Activated naive CD8-positive, alpha-beta T cell treated with anti-CD3 and anti-CD28 coated beads, Interleukin-2, amount 50 U/mL, for 16 hours (primary cell): ENCODE measurements around the gene PMPCA.
"Not testable (repeated sequence)": the region's sequence is repeated elsewhere in the genome, so short reads cannot be mapped to it uniquely, and the experiment has no call there.

ENCODE experiments used
- DNase-seq: peaks from one replicate; pipeline ENCODE4 v3.0.0-alpha.2; 2020; ENCODE audit warnings: low read depth, low spot score

PMPCA gene

DNA sequence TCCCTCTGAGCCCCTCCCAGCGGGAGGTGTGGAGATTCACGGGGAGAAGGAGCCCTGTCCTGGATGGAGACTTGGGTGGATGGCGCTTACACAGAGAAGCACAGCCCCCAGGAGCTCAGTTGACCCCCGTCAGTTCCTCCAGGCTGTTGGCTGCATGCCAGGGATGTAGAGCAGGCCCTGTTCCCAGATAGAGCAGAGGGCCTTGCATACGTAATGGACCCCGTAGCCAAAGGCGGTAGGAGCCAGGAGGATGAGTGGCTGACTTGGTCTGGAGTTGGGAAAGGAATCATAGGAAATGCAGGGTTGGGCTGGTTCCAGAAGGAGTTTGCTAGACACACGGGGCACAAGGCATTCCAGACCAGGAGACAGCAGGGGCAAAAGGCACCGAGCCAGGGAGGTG, 2.5 kb downstream of the PMPCA start:
- no peak for DNase-seq

DNA sequence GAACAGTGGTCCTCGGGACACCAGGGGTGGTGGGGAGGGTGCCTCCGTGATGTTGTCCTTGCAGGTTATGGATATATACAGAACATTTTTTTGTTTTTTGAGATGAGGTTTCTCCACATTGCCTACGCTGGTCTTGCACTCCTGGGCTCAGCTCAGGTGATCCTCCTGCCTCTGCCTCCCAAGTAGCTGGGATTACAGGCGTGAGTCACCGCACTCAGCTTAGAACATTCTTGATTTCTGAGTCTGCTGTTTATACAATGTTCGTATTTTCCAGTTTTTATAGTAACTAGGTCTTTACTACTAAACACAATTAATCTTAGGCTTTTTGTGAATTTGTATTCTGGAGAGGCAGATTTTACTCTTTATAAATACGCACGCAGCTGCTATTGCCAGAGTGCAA, 6.0 kb downstream of the PMPCA start:
- no peak for DNase-seq

DNA sequence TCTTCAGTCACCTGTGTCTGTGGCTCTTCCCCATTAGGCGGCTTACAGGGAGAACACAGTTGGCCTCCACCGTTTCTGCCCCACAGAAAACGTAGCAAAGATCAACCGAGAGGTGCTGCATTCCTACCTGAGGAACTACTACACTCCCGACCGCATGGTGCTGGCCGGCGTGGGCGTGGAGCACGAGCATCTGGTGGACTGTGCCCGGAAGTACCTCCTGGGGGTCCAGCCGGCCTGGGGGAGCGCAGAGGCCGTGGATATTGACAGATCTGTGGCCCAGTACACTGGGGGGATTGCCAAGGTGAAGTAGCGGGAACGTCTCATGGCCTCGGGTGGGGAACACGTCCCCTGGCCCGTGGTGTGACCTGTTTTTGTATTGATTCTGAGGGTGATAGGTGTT, 6.5 kb downstream of the PMPCA start:
- no peak for DNase-seq

DNA sequence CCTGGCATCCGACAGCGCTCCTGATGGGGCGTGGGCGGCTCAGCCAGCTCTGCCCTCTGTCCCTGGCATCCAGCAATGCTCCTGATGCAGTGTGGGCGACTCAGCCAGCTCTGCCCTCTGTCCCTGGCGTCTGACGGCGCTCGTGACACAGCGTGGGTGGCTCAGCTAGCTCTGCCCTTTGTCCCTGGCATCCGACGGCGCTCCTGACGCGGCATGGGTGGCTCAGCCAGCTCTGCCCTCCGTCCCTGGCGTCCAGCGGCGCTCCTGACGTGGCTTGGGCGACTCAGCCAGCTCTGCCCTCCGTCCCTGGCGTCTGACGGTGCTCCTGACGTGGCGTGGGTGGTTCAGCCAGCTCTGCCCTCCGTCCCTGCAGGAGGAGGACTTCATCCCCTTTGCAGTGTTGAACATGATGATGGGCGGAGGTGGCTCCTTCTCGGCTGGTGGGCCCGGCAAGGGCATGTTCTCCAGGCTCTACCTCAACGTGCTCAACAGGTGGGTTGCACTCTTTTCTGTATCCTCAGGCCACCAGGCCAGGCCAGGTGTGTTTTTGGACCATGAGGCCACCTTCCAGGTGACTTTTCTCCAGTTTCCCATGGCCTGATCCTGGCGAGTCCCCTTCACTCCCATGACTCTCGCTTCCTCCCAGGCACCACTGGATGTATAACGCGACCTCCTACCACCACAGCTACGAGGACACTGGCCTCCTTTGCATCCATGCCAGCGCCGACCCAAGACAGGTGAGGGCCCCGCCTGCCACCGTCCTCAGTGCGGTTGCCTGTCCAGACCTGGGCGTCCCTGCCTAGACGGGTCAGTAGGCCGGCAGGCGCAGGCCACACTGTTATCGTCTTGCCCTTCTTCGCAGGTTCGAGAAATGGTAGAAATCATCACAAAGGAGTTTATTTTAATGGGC, 8.0 kb downstream of the PMPCA start:
- no peak for DNase-seq

DNA sequence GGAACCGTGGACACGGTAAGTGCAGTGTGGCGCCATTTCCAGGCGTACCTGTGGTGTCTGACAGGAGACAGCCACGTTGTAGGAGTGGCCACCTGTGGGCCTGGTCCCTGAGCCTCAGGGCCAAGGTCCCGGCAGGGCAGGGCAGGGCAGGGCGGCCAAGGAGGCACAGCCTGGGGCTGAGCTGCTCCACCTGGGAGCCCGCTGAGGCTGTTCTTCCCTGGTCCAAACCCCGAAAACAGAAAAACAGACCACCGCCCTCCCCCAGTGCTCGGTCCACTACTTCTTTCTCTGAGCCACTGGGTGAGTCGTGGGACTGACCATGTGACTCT, 8.6 kb downstream of the PMPCA start:
- DNase-seq: no peak

DNA sequence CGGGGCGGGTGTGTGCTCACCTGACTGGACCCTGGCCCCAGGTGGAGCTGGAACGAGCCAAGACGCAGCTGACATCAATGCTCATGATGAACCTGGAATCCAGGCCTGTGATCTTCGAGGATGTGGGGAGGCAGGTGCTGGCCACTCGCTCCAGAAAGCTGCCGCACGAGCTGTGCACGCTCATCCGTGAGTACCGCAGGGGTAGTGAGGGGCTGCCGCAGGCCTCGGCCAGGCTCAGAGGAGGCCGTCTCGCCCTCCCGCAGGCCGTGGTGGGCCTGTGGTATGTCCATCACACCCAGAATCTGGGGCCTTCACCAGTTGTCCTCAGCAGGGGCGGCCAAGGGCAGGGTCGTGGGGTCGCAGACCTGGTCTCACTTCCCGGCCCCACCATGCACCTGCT, 11.3 kb downstream of the PMPCA start:
- no peak for DNase-seq

DNA sequence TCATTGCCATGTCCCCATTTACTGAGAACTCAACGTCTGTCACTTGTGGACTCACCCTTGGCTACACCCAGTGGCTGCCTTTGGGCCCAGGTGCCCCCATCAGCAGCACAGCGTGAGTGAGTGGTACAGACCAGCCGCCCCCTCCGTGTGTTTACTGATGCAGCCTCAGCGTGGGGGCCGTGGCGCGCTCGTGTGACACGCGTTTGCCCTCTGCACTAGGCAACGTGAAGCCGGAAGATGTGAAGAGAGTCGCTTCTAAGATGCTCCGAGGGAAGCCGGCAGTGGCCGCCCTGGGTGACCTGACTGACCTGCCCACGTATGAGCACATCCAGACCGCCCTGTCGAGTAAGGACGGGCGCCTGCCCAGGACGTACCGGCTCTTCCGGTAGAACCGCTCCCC, 12.4 kb downstream of the PMPCA start:
- DNase-seq: no peak

DNA sequence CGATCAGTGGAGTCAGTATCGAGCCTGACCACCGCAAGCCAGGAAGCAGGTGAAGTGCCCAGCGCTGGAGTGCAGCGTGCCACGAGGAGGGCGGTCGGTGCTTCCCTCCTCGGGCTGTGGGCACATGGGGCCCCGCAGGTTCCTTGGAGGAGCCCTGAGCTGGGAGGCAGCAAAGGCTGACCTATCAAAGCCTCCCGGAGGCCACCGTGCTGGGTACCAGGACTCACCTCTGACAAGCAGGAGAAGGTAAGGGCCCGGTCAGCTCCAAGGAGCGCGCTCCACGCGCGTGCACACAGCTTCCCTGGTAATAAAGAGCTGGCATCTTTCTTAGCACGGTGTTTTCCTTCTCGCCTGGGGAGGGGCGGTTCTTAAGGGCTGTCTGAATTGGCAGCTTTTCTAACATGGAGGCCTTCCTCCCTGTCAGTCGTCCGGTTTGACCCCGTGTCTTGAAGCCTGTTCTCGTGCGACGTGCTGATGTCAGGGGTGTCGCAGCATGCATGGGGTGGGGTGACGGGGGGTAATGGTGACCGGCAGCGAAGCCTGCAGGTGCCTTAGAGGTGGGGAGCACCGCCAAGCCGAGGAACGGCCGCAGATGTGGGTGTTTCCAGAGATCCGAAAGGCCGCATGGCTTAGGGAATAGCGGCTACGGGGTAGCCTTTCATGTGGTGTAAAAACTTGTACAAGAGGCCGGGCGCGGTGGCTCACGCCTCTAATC, 13.1 kb downstream of the PMPCA start:
- DNase-seq: no peak

DNA sequence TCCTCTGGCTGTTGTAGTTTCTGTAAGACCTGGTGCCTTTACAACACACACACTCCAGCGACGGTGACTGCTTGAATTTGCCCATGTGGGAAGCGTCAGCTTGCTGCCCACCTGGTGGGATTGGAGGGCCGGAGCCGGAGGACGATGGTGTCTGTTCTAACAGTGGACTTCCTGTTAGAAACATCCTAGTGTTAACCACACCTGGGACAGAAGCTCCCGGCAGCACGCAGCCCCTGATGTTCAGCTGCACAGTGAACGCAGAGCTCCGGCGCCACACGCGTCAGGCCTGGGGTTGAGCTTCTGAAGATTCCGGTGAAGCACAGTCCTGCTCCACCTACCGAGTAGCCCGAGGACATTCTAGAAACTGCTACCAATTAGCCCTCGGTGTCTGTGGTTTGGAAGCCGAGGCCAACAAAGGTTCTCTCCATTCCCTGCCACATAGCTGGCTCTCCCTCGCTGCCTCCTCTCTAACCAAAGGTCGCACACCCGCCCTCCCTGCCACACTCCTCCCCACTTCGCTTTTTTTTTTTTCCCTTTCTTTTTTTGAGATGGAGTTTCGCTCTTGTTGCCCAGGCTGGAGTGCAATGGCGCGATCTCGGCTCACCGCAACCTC, 14.4 kb downstream of the PMPCA start:
- no peak for DNase-seq

DNA sequence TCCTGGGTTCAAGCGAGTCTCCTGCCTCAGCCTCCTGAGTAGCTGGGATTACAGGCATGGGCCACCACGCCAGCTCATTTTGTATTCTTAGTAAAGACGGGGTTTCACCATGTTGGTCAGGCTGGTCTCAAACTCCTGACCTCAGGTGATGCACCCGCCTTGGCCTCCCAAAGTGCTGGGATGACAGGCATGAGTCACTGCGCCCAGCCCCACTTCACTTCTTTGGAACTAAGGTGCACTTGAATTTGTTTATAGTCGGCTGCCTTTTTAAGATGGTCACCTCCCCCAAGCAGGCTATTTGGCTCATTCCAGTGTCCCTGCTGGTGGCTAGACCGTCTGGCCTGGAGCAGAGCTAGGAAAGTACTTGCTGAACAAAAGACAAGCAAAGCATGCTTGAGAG, 14.9 kb downstream of the PMPCA start:
- not testable (repeated sequence) for DNase-seq

DNA sequence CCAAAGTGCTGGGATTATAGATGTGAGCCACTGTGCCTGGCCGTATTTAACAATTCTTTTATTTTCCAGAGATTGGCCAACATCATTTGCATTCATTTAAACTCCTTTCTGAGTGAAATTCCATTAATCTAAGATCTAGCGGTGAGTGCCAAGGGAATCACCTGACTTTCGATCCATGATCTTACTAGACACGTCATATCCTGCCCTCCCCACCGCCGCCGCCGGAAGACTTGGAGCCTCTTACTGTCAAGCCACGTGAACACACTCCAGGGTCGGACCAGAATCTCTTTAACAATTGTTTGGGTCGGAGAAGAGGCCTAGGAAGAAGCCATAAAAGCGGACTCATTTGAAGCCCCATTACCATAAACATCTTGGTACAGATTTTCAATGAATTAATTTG, 16.3 kb downstream of the PMPCA start:
- no peak for DNase-seq

DNA sequence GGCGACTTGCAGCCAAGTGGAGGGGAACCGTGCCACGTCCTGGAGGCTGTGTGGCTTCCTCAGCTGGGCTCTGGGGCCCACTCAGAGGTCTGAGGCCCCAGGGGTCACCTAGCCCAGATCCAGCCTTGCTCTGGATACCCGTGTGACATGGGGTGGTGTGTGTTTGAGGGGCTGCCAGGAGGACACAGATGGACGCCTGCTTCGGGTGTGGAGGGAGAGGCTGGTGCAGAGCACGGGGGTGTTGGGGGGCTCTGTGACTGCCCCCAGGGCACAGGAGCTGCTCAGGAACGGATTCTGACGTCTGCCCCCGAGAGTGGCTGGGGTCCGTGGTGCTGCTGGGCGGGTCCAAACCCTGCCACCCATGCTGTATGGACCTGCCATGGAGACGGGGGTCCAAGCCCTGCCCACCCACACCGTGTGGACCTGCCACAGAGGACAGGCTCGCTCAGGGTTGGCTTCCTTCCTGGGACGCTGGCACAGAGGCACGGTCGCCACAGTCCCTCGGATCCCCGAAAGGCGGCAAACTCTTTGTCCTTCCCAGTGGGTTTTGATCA, 18.7 kb downstream of the PMPCA start:
- DNase-seq: no peak

DNA sequence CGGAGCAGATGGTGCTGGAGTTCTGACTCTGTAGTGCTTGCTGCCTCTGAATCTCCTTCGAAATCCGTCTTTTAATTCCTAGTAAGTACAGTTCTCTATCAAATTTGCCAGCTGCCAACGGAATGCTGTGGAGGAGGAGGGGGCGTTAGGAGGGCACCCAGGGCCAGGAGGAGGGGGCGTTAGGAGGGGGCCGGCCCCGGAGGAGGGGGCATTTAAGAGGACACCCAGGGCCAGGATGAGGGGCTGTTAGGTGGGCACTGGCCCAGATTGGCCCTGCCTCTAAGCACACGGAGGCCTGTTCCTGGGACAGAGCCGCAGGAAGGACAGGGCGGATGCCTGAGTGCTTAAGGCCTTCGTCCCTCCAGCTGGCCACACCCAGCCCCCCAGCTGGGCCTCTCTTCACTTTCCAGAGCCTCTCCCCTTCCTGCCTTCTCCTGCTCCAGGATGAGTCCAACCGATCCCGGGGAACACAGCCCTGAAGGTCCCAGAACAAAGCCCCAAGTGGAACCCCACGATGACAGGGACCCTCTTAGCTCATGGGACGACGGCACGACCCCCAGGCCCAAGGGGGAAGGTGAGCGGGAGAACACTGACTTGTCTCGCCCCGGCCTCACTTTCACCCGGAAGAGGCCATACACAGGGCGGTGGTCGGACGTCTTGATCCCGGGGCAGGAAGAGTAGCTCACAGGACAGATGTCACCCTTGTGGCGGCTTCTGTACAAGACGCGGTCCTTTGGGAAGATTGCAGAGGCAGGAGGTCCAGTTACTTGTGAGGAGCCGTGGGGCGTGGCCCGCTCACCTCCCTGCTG, 19.4 kb downstream of the PMPCA start:
- no peak for DNase-seq

DNA sequence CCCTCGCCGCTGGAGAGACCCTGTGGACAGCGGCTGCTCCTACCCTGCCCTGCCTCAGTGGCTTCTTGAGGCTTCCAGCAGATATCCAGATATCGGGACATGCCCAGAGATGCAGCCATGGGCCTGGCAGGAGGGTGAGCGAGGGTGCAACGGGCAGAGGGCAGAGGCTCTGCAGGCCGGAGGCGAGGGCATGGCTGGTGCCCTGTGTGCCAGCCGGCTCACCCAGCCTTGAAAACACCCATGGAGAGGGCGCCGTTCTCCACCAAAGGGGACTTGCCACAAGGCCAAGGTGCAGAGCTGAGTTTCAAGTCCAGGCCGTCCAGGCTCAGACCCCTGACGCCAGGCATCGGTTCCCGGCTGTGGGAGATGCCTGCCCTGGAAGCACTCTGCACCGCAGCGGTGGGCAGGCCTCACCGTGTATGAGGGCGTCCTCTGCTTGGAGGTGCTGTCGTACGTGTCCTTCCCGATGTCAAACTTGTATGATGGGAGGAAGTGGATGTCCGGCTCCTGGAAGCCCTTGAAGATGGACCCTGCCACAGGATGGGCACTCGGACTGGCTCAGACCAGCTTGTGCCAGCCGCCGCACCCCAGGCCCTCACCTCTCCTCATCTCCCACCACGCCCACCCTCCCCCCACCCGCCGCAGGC, 20.3 kb downstream of the PMPCA start:
- no peak for DNase-seq

DNA sequence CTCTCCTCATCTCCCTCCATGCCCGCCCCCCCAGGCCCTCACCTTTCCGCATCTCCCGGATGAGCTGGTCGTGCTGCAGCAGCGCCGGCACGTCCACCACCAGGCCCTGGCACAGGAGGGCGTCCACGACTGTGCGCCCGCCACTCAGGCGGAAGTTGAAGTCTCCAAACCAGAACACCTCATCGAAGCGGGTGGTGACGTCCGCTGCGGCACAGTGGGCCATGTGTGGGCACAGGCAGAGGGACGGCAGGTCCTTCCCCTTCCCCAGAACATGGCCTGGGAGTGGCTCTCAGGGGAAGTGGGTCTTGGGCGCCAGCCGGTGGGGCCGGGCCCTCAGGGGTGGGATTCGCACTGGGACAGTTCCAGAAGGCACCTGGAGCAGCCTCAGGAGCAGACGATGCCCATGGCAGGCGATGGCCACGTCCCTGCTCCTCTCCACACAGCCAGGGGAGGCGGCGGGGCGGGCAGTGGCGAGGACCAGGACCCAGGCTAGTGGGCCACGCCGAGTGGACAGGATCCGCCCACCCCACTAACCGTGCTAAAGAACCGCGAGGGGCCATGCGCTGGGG, 21.4 kb downstream of the PMPCA start:
- no peak for DNase-seq

DNA sequence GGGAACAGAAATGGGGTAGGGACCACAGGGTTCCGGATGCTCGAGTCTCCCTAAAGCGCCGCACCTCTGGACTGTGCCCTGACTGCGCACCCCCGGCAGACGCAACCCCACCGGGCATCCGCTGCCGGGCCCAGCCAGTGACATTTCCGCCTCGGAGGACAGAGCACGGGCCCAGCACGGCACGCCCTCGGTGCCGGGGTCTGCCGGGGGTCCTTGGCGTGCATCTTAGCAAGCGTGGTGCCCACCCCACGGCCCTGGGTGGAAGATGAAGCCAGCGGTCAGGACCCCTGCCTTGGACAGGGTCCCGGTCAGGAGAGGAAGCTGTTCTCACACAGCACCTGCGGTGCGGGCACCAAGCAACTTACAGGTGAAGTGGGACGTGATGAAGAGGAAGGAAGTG, 22.1 kb downstream of the PMPCA start:
- DNase-seq: no peak

DNA sequence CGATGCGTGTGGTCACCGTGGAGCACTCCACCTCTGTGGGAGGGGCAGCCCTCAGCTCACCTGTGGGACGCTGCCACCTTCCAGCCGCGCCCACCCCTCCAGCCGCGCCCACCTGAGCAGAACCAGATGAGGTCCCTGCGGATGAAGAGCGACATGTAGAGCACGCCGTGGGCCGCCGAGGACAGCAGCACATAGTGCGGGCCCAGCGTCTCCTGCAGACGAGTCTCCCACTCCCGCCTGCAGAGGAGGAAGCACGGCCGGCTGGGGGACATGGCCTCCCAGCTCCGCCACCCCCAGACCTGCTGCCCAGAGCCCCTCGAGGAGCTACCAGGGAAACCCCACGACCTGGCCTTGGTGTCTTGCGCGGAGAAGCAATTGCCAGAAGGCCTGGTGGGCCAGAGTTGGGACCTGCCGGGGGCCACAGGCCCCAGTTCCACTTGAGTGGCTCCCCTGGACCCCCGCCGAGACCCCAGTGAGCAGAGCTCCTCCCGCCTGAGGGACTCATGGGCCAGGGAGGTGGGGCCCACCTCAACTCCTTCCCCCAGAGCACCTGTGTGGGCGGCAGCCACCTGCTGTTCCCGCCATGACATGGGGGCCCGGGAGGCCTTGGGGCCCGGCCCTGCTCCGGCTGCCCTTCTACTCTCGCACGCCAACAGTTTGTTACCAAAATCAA, 22.7 kb downstream of the PMPCA start:
- DNase-seq: no peak

DNA sequence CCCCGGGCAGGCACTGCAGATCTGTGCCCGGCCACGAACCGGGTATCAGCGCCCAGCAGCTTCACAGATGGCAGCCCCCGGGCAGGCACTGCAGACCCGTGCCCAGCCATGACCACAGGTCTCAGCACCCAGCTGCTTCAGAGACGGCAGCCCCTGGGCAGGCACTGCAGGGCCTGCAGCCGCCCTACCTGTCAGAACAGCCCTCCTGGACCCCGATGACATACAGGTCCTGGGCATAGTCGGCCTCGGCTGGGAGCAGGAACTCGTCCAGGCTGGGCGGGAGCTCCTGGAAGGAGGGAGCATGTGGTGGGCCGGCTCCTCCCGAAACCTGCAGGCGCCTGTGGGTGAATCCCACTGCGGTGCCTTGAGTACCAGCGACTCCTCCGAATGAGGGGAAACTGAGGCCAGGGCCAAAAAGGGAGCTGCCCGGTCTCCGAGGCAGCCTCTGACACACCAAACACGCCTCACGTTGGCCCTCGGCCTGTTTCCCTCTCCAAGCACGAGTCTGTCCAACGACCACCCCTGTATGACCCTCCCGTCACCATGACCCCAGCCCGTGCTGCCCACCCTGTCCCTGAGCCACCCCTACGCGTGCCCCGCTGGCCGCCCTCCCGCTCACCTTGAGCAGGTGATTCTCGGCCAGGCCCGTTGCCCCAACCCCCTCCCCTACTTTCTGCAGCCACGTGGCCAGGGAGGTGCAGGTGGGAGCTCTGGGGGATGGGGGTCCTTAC, 23.6 kb downstream of the PMPCA start:
- DNase-seq: no peak

DNA sequence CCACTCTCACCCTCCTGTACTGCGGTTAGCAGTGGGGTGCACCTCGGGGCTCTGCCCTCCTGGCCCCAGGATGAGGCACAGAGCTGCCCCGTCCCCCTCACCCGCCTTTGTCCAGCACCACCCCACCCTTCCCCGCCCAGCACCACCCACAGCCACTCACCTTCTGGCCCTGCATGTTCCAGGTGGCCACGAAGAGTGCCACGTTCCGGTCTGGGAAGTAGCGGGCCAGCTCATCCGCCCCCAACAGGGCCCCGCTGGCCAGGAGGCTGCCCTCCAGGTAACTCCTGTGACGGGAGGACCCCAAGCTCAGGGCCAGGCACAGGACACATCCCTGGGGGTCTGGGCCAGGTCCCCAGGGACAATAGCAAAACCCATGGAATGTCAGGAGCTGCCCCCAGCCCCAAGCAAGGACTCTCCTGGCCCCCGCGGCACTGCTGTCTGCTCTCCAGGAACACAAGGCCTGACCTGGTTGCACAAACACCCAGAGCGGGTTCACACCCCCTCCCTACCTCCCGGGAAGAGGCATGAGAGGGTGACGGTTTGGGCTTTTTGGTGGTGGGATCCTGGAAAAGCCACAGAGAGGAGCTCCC, 24.2 kb downstream of the PMPCA start:
- DNase-seq: no peak
